ENCODE data around the gene ZNF415. TPM values are rescaled to one million over a fixed set of nuclear protein-coding genes. Genes with fewer than 3 reads are reported as not detected.
A peak's percentile ranks its signal among the peaks of the same experiment; 100 is the strongest.
"Not testable (repeated sequence)": the region's sequence is repeated elsewhere in the genome, so short reads cannot be mapped to it uniquely, and the experiment has no call there.

Gene ZNF415
- polyA plus RNA-seq, 1 donor from 2014 or later: 4.9 TPM

- Mint-ChIP-seq H3K4me1 (peaks cover 0 to 3% (median 3%) of the 10 kb centered on the region in 3 donors), H3K27ac (no peak overlapping the region), H3K9me3 (peaks cover 8 to 33% (median 17%) of the 10 kb centered on the region in 3 donors), H3K27me3 (peaks cover 6% of the 10 kb centered on the region), H3K4me3 (peak overlapping the region in 3 of 4 donors; percentile 49 to 89 (median 63)), H3K36me3 (peaks cover 3% of the 10 kb centered on the region)
Measured at GRCh38 chr19:53130506-53130905, 2.2 kb downstream of the ZNF415 start.

DNA sequence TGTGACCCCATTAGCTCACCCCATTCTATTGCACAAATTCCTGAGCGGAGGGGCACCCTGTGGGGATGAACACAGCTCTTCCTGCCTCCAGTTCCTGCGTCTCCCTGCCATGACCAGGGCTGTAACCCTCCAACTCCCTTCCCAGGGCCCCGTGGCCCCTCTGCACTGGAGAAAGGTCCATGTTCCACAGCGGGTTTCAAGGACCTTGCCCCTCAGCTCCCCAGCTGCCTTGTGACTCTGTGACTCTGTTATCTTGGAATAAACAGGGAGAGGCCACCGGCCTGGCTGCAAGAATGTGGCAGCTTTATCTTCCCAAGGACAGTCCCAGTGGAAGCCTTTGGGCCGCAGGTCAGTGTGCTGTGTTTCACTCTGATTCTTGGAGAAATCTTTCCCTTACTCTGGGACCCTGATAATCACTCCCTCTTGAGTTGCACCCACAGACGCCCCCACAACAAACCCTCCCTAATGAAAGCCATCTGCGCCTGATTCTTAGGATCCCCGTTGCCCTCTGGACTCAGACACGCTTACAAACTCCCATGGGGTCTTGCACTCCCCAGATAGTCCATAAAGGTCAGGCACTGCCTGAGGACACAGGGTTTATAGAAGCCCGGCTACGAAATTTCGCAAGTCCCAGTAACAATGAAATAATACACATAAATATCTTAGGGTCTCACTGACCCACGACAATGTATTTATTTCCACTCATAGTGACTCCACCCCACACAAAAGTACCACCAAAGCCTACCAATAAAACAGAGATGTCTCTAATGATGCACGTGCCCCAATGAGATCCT, 5.8 kb downstream of the ZNF415 start:
- not testable (repeated sequence) for H3K27ac Mint-ChIP-seq, H3K27me3 Mint-ChIP-seq, H3K4me1 Mint-ChIP-seq, H3K36me3 Mint-ChIP-seq, H3K4me3 Mint-ChIP-seq
- peaks cover 11 to 29% (median 20%) of the 10 kb centered on the region in 3 donors for H3K9me3 Mint-ChIP-seq

GRCh38 chr19:53123400-53123799, 9.3 kb downstream of the ZNF415 start:
- peaks cover 2% of the 10 kb centered on the region for H3K27me3 Mint-ChIP-seq
- no peak overlapping the region for H3K4me3 Mint-ChIP-seq
- no peak overlapping the region for H3K27ac Mint-ChIP-seq
- H3K36me3 Mint-ChIP-seq: peaks cover 7% of the 10 kb centered on the region
- H3K4me1 Mint-ChIP-seq: no peaks in the 10 kb centered on the region
- H3K9me3 Mint-ChIP-seq: peaks cover 13 to 27% (median 14%) of the 10 kb centered on the region in 3 donors

DNA sequence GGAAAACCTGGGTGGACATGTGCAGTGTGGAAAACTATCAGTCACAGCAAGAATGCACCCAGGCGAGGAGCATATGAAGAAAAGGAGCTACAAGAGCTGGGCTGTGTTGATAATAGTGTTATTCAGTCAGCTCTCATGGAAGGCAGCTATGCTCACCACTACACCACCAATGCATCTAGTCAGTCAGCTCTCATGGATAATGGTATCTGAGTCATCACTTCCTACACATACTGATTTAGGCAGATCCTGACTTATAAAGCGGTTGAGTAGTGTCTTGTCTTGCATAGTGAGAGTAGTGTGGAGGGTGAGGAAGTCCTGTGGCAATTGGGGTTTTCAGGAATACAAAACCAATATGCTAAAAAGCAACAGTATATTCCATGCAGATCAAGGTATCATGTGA, 20.4 kb downstream of the ZNF415 start:
- Mint-ChIP-seq H3K4me3 (peak overlapping the region in 1 of 4 donors; percentile 71), H3K27ac (peak overlapping the region in 1 of 3 donors; percentile 29)

GRCh38 chr19:53109527-53109926, 23.2 kb downstream of the ZNF415 start:
- peaks cover 14% of the 10 kb centered on the region for H3K36me3 Mint-ChIP-seq
- peaks cover 15 to 38% (median 23%) of the 10 kb centered on the region in 3 donors for H3K9me3 Mint-ChIP-seq
- no peak overlapping the region for H3K4me3 Mint-ChIP-seq
- H3K4me1 Mint-ChIP-seq: no peaks in the 10 kb centered on the region
- H3K27me3 Mint-ChIP-seq: peaks cover 2% of the 10 kb centered on the region
- no peak overlapping the region for H3K27ac Mint-ChIP-seq

More for the DNA sequence above, 20.4 kb downstream of the ZNF415 start:
- Mint-ChIP-seq H3K27me3 (peaks cover 2% of the 10 kb centered on the region), H3K4me1 (no peaks in the 10 kb centered on the region), H3K36me3 (peaks cover 17% of the 10 kb centered on the region), H3K9me3 (peaks cover 22 to 53% (median 40%) of the 10 kb centered on the region in 3 donors)

GRCh38 chr19:53103234-53104203, 29.2 kb downstream of the ZNF415 start, which contains the start of gene ZNF160:
Gene ZNF160 (minus strand): TSS chr19:53103422. CDS start chr19:53086276, 17,146 bp downstream.
- peaks cover 0 to 13% (median 11%) of the 10 kb centered on the region in 3 donors for H3K9me3 Mint-ChIP-seq
- peak within 1 kb of the TSS; percentile 93 to 100 (median 98) for H3K4me3 Mint-ChIP-seq

GRCh38 chr19:53102756-53103233, 29.9 kb downstream of the ZNF415 start:
- H3K4me1 Mint-ChIP-seq: peaks cover 16 to 23% (median 22%) of the 10 kb centered on the region in 3 donors
- H3K9me3 Mint-ChIP-seq: peaks cover 0 to 7% (median 5%) of the 10 kb centered on the region in 3 donors

More at GRCh38 chr19:53103234-53104203, 29.2 kb downstream of the ZNF415 start, which contains the start of gene ZNF160:
- peak within 1 kb of the TSS; percentile 95 to 98 (median 97) for H3K27ac Mint-ChIP-seq
- peaks cover 14 to 23% (median 20%) of the 10 kb centered on the region in 3 donors for H3K4me1 Mint-ChIP-seq
- H3K36me3 Mint-ChIP-seq: peaks cover 16% of the 10 kb centered on the region
- no peaks in the 10 kb centered on the region for H3K27me3 Mint-ChIP-seq

DNA sequence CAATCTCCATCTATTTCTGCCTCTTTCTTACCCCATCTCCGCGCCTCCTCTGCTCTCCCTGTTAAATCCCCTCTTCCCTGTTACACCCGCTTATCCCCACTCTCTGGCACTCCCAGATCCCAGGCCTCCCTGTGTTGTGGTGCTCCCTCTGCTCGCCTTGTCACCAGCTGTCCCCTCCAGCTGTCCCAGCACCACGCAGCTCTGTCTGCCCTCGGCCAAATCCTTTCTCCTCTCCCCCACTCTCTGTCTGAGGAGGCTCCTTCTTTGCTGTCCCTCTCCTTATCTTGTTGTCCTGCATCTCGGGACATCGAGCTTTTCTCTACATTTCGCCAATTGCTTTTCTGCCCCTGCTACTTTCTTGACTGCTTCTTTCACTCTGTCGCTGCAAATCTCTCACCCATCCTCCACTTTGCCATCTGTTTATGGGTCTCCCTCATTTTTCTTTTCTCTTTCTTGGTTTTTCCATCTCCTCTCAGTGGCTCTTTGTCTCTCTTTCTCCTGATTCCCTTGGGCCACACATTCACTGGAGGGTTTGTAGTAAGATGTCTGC, 30.4 kb downstream of the ZNF415 start:
- H3K4me3 Mint-ChIP-seq: peak overlapping the region; percentile 93 to 100 (median 98)

More at GRCh38 chr19:53102756-53103233, 29.9 kb downstream of the ZNF415 start:
- Mint-ChIP-seq H3K27ac (peak overlapping the region; percentile 95 to 98 (median 97)), H3K27me3 (no peaks in the 10 kb centered on the region), H3K36me3 (peaks cover 13% of the 10 kb centered on the region), H3K4me3 (peak overlapping the region; percentile 93 to 100 (median 98))

GRCh38 chr19:53101518-53101917, 31.2 kb downstream of the ZNF415 start:
- Mint-ChIP-seq H3K9me3 (peaks cover 0 to 2% (median under 1%) of the 10 kb centered on the region in 3 donors), H3K4me1 (peaks cover 19 to 28% (median 22%) of the 10 kb centered on the region in 3 donors), H3K4me3 (peak overlapping the region; percentile 93 to 100 (median 98)), H3K36me3 (peaks cover 13% of the 10 kb centered on the region), H3K27me3 (no peaks in the 10 kb centered on the region), H3K27ac (peak overlapping the region in 1 of 3 donors; percentile 97)

More for the DNA sequence above, 30.4 kb downstream of the ZNF415 start:
- H3K36me3 Mint-ChIP-seq: peaks cover 13% of the 10 kb centered on the region
- H3K27me3 Mint-ChIP-seq: no peaks in the 10 kb centered on the region
- peaks cover 18 to 26% (median 22%) of the 10 kb centered on the region in 3 donors for H3K4me1 Mint-ChIP-seq
- peak overlapping the region; percentile 95 to 98 (median 97) for H3K27ac Mint-ChIP-seq
- peaks cover 0 to 4% (median 2%) of the 10 kb centered on the region in 3 donors for H3K9me3 Mint-ChIP-seq

DNA sequence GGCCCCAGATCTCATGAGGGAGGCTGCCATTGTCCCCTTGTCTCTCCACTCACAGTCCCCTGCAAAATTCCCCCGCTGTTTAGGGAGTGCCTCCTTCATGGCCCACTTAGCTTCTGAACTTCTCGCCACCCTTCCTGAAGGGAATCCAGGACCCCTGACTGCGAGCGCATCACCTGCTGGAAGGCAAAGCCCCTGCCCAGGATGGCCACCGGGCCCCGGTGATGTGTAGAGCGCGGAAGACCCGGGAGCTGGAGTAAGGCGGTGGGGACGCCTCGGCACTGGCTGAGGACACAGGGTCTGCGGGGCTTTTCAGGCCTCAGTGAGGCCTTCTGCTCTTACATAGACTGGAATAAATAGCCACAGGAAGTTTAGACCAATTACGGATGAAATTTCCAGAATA, 34.1 kb downstream of the ZNF415 start:
- not testable (repeated sequence) for H3K9me3 Mint-ChIP-seq, H3K27me3 Mint-ChIP-seq, H3K4me3 Mint-ChIP-seq
- Mint-ChIP-seq H3K27ac (peak overlapping the region in 1 of 3 donors; percentile 53), H3K36me3 (peaks cover 18% of the 10 kb centered on the region), H3K4me1 (peaks cover 23 to 28% (median 23%) of the 10 kb centered on the region in 3 donors)

GRCh38 chr19:53096982-53097690, 35.6 kb downstream of the ZNF415 start:
- H3K9me3 Mint-ChIP-seq, H3K4me3 Mint-ChIP-seq, H3K27me3 Mint-ChIP-seq: not testable (repeated sequence)
- peaks cover 16 to 18% (median 18%) of the 10 kb centered on the region in 3 donors for H3K4me1 Mint-ChIP-seq
- H3K36me3 Mint-ChIP-seq: peaks cover 18% of the 10 kb centered on the region
- H3K27ac Mint-ChIP-seq: peak overlapping the region in 1 of 3 donors; percentile 74

- peaks cover 10 to 14% (median 13%) of the 10 kb centered on the region in 3 donors for H3K4me1 Mint-ChIP-seq
Measured at GRCh38 chr19:53096579-53096978, 36.1 kb downstream of the ZNF415 start.

DNA sequence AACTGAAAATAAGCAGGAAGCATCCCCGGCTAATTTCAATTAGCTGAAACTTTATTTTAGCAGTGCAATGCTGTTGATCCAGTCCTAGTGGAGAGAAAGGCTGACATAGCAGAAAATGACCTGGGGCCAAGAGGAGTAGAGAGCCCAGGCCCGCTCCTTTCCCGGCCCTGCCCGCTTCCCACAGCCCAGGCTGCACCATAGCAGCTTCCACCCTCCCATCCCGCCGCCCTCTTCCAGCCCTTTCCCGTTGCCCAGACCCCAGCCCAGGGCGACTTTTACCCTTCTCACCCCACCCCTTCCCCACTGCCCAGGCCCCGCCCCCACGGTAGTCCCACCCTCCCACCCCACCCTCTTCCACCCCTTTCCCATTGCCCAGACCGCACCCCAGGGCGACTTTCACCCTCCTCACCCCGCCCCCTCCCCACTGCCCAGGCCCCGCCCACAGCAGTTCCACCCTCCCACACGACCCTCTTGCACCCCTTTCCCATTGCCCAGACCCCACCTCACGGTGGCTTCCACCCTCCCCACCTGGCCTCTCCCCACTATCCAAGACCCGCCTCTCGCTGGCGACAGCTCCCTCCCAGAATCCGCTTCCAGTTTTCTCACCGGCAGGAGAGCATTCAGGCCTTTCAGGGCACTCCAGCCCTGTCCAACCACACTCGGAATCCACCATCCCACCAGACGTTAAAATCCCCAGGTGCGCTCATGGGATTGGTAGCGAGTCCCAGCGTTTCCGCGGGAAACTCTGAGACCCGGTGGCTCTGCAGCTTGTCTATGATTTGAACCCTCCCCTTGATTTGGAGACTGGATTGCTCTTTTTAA, 37.7 kb downstream of the ZNF415 start:
- H3K36me3 Mint-ChIP-seq: peaks cover 29% of the 10 kb centered on the region

More at GRCh38 chr19:53096579-53096978, 36.1 kb downstream of the ZNF415 start:
- not testable (repeated sequence) for H3K27ac Mint-ChIP-seq, H3K9me3 Mint-ChIP-seq, H3K27me3 Mint-ChIP-seq, H3K4me3 Mint-ChIP-seq
- H3K36me3 Mint-ChIP-seq: peaks cover 21% of the 10 kb centered on the region

More for the DNA sequence above, 37.7 kb downstream of the ZNF415 start:
- Mint-ChIP-seq H3K4me1 (peaks cover 8 to 12% (median 10%) of the 10 kb centered on the region in 3 donors), H3K27me3 (no peaks in the 10 kb centered on the region), H3K9me3 (peaks cover 0 to 2% (median 0%) of the 10 kb centered on the region in 3 donors), H3K4me3 (peak overlapping the region in 1 of 4 donors; percentile 39), H3K27ac (peak overlapping the region in 1 of 3 donors; percentile 39)

All from IgD-negative memory B cell (primary cell).